GM12875 (cell line): Measurements from ENCODE around the gene KAT2B.
A peak's percentile ranks its signal among the peaks of the same experiment; 100 is the strongest.

Source experiments
- H3K4me3 ChIP-seq: one replicate; pipeline ENCODE4 v1.5.1; 2011; ENCODE audit warnings: low read depth, low read length, control low read depth
- TF ChIP-seq, protein P1 (sequence below): IDR thresholded peaks from 2 replicates; pipeline ENCODE4 v1.5.1; 2011; ENCODE audit warnings: low read depth, mild to moderate bottlenecking, control low read depth, inconsistent platforms, low read length, moderate library complexity, borderline replicate concordance; ENCODE audit not compliant: insufficient read depth

Gene KAT2B

GRCh38 chr3:20185679-20186599, 145.7 kb downstream of the KAT2B start, which contains the start of gene SGO1:
Gene SGO1 (minus strand): TSS chr3:20186206. CDS start chr3:20184027, 2,179 bp downstream.
- TF ChIP-seq, protein P1, sequence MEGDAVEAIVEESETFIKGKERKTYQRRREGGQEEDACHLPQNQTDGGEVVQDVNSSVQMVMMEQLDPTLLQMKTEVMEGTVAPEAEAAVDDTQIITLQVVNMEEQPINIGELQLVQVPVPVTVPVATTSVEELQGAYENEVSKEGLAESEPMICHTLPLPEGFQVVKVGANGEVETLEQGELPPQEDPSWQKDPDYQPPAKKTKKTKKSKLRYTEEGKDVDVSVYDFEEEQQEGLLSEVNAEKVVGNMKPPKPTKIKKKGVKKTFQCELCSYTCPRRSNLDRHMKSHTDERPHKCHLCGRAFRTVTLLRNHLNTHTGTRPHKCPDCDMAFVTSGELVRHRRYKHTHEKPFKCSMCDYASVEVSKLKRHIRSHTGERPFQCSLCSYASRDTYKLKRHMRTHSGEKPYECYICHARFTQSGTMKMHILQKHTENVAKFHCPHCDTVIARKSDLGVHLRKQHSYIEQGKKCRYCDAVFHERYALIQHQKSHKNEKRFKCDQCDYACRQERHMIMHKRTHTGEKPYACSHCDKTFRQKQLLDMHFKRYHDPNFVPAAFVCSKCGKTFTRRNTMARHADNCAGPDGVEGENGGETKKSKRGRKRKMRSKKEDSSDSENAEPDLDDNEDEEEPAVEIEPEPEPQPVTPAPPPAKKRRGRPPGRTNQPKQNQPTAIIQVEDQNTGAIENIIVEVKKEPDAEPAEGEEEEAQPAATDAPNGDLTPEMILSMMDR = no peak
- H3K4me3 ChIP-seq = peak within 1 kb of the TSS; percentile 72

DNA sequence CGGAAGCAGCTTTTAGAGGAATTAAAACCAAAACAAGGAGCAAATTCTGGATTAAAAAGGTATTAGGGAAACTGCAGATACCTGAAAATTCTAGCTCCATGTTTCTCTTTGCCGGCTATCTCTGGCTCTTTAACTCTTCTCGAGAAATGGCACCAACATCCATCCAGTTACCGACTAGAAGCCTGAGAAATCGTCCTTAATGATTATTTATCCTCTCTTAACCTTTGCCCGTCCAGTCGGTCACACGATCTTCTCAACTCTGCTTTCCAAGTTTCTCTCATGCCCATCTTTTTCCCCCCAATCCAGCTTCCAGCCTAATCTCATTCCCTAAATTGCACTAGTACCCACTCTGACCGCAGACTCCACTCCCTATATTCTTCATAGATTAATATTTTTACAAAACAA, 146.4 kb downstream of the KAT2B start:
- H3K4me3 ChIP-seq = peak overlapping the region; percentile 46
- TF ChIP-seq, protein P1 = no peak

GRCh38 chr3:20190991-20191390, 150.7 kb downstream of the KAT2B start:
- H3K4me3 ChIP-seq = no peak overlapping the region
- TF ChIP-seq, protein P1 = no peak

- H3K4me3 ChIP-seq = no peak overlapping the region
- TF ChIP-seq, protein P1 = no peak
Measured at GRCh38 chr3:20194793-20195460, 154.7 kb downstream of the KAT2B start.

GRCh38 chr3:20197775-20198174, 157.5 kb downstream of the KAT2B start:
- TF ChIP-seq, protein P1 = no peak
- H3K4me3 ChIP-seq = no peak overlapping the region

GRCh38 chr3:20201143-20201542, 160.9 kb downstream of the KAT2B start:
- no peak overlapping the region for H3K4me3 ChIP-seq
- TF ChIP-seq, protein P1 = no peak
